Measurements from ENCODE around the gene LYRM9. TPM values are rescaled to one million over a fixed set of nuclear protein-coding genes. Genes with fewer than 3 reads are reported as not detected.
A peak's percentile ranks its signal among the peaks of the same experiment; 100 is the strongest.

Gene LYRM9
- total RNA-seq, 2 donors from 2014 or later, result 11.7 to 14.5 TPM

DNA sequence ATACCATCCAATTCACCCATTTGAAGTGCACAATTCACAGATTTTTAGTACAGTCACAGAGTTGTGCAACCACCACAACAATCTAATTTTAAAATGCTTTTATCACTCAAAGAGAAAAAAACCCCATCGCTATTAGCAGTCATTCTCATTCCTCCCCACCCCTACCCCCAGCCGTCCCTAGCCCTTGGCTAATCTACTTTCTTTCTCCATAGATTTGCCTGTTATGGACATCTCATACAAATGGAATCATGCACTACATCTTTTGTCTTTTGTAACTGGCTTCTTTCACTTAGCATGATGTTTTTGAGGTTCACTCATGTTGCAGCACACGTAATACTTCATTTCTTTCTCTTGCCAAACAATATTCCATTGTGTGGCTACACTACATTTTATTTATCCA lies 20.4 kb downstream of the LYRM9 start:
- no peak for DNase-seq
- Histone ChIP-seq H3K27ac (no peak overlapping the region), H3K4me3 (no peak overlapping the region), H3K9me3 (no peaks in the 10 kb centered on the region), H3K4me1 (no peaks in the 10 kb centered on the region), H3K36me3 (replicated peaks in 1 of 2; ENCODE audit: insufficient read depth in 1 of 2, low read depth in 2 of 2) (no peaks in the 10 kb centered on the region), H3K27me3 (no peaks in the 10 kb centered on the region)
- 90 to 98% methylated on average over 3 of the region's 3 CpGs for WGBS, 2 donors
- intact Hi-C loops (cut with DNase I), result no loop called here
- no peak for ATAC-seq
- TF ChIP-seq, protein P1, sequence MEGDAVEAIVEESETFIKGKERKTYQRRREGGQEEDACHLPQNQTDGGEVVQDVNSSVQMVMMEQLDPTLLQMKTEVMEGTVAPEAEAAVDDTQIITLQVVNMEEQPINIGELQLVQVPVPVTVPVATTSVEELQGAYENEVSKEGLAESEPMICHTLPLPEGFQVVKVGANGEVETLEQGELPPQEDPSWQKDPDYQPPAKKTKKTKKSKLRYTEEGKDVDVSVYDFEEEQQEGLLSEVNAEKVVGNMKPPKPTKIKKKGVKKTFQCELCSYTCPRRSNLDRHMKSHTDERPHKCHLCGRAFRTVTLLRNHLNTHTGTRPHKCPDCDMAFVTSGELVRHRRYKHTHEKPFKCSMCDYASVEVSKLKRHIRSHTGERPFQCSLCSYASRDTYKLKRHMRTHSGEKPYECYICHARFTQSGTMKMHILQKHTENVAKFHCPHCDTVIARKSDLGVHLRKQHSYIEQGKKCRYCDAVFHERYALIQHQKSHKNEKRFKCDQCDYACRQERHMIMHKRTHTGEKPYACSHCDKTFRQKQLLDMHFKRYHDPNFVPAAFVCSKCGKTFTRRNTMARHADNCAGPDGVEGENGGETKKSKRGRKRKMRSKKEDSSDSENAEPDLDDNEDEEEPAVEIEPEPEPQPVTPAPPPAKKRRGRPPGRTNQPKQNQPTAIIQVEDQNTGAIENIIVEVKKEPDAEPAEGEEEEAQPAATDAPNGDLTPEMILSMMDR (IDR thresholded peaks at IDR 0.05), result no peak
- TF ChIP-seq POLR2A (IDR thresholded peaks at IDR 0.05), result no peak

DNA sequence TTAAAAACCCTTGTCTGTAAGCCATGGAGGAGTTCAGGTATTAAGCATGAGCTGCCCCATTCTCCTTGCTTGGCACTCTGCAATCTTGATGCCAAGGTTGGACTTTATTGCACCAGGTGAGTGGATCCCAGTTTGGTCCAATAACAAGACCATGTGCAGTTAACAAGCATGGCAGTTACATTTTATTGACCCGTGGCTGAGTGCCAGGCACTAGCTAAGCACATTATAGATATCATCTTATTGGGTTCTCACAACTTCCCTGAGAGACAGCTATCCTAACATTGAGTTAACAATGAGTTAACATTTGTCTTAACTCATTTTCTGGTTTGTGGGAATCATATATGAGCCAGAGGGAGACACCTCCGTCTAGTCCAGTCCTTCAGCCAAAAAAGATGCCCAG lies 21.8 kb downstream of the LYRM9 start:
- WGBS, 2 donors, result 35 to 42% methylated on average over 2 of the region's 2 CpGs
- no peak overlapping the region for H3K27ac ChIP-seq
- intact Hi-C loops (cut with DNase I), result no loop called here
- no peaks in the 10 kb centered on the region for H3K9me3 ChIP-seq
- DNase-seq, result peak in 1 of 4 donors; percentile 24
- no peak for ATAC-seq
- H3K4me3 ChIP-seq, result no peak overlapping the region
- TF ChIP-seq POLR2A (IDR thresholded peaks at IDR 0.05), result no peak
- TF ChIP-seq, protein P1 (IDR thresholded peaks at IDR 0.05), result no peak
- no peaks in the 10 kb centered on the region for H3K36me3 ChIP-seq (replicated peaks in 1 of 2; ENCODE audit: insufficient read depth in 1 of 2, low read depth in 2 of 2)
- no peaks in the 10 kb centered on the region for H3K4me1 ChIP-seq
- H3K27me3 ChIP-seq, result no peaks in the 10 kb centered on the region

DNA sequence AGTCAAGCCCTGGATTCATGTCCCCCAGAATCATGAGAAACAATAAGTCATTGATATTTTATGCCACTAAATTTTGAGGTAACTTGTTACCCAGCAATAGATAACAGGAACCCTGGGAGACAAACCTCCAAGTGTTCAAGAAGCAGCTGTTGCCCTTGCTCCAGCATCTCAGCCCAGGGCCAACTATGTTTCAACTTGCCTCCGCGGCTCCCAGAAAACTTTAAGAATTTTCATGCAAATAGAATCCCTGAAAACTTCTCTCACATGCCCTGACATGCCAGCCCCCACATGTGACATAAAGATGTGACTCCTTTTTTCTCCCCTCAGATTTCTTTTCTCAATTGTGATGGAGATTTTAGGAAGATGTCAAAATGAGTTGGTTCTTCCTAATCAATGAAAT lies 22.8 kb downstream of the LYRM9 start:
- Histone ChIP-seq H3K27ac (no peak overlapping the region), H3K36me3 (replicated peaks in 1 of 2; ENCODE audit: insufficient read depth in 1 of 2, low read depth in 2 of 2) (no peaks in the 10 kb centered on the region), H3K9me3 (no peaks in the 10 kb centered on the region), H3K27me3 (no peaks in the 10 kb centered on the region), H3K4me1 (no peaks in the 10 kb centered on the region), H3K4me3 (no peak overlapping the region)
- intact Hi-C loops (cut with DNase I), result no loop called here
- 91% methylated on average over 2 of the region's 2 CpGs for WGBS, 2 donors
- TF ChIP-seq, protein P1 (IDR thresholded peaks at IDR 0.05), result no peak
- no peak for TF ChIP-seq POLR2A (IDR thresholded peaks at IDR 0.05)
- ATAC-seq (no peak), DNase-seq (no peak)

DNA sequence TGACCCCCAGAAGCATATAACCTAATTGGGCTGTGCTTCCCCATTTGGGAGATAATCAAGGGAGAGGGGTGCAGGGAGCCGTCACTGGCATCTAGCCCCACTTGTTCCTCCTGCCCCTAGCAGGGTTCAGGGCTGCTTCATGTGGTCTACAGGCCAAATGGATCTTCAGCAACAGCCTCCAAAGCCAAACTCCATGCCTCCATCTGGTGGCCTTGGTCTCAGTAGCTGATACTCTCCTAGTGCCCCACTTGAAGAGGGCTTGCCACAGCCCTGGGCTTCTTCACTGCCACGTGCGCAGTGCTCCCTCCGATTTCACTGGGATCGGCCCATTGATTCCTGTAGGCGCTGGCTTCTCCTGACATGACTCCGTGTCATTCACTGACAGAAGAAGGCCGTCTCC lies 24.6 kb downstream of the LYRM9 start:
- H3K27me3 ChIP-seq, result no peaks in the 10 kb centered on the region
- intact Hi-C loops (cut with DNase I), result no loop called here
- ATAC-seq (no peak), DNase-seq (no peak)
- TF ChIP-seq, protein P1 (IDR thresholded peaks at IDR 0.05), result peak in 1 of 7 experiments; percentile 7
- TF ChIP-seq POLR2A (IDR thresholded peaks at IDR 0.05), result no peak
- H3K27ac ChIP-seq, result no peak overlapping the region
- no peaks in the 10 kb centered on the region for H3K9me3 ChIP-seq
- no peaks in the 10 kb centered on the region for H3K36me3 ChIP-seq (replicated peaks in 1 of 2; ENCODE audit: insufficient read depth in 1 of 2, low read depth in 2 of 2)
- 80 to 88% methylated on average over 8 of the region's 8 CpGs for WGBS, 2 donors
- H3K4me3 ChIP-seq, result no peak overlapping the region
- H3K4me1 ChIP-seq, result no peaks in the 10 kb centered on the region

DNA sequence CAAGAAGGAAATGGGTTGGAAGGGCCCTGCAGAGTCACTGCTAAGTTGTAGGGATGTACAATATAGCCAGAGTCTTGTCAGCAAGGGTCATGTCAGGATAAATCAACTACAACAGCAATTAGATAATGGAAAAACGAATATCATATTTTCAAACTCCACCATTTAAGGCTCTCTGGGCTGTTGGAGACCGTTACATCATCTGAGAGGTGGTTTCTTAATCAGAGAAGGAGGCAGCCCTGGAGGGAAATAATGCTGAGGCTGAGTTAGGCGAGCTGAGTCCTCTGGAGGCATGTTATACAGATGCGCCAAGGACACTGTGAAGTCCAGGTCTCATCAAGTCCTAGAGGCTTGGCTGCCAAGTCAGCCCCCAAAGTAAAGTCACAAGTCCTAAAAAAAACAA lies 30.3 kb downstream of the LYRM9 start:
- H3K4me3 ChIP-seq, result no peak overlapping the region
- no peak for ATAC-seq
- 73 to 86% methylated on average over 4 of the region's 4 CpGs for WGBS, 2 donors
- H3K36me3 ChIP-seq (replicated peaks in 1 of 2; ENCODE audit: insufficient read depth in 1 of 2, low read depth in 2 of 2), result no peaks in the 10 kb centered on the region
- no peak overlapping the region for H3K27ac ChIP-seq
- TF ChIP-seq POLR2A (IDR thresholded peaks at IDR 0.05), result no peak
- TF ChIP-seq, protein P1 (IDR thresholded peaks at IDR 0.05), result no peak
- no peaks in the 10 kb centered on the region for H3K27me3 ChIP-seq
- intact Hi-C loops (cut with DNase I), result no loop called here
- no peaks in the 10 kb centered on the region for H3K4me1 ChIP-seq
- DNase-seq, result no peak
- no peaks in the 10 kb centered on the region for H3K9me3 ChIP-seq
